Mesenchymal stem cell (in vitro differentiated cells and primary cell): ENCODE results near the gene SMIM45.

Experiments used
- DNase-seq: peaks from one replicate; pipeline ENCODE4 v3.0.0-alpha.2; 2013
- H2AFZ ChIP-seq: one replicate; pipeline ENCODE4 v1.6.1; 2013; ENCODE audit warnings: low read depth, mild to moderate bottlenecking, control low read depth, inconsistent platforms, low read length, moderate library complexity
- H2AK5ac ChIP-seq: 2 replicates; pipeline ENCODE4 v1.6.1; 2013; ENCODE audit warnings: low read length, moderate library complexity, mild to moderate bottlenecking, inconsistent platforms; ENCODE audit not compliant: severe bottlenecking
- H2BK120ac ChIP-seq: one replicate; pipeline ENCODE4 v1.6.1; 2013; ENCODE audit warnings: low read depth, mild to moderate bottlenecking, inconsistent platforms, low read length, moderate library complexity
- H2BK12ac ChIP-seq, 2 experiments: one replicate each; pipeline ENCODE4 v1.6.1; 2013; ENCODE audit warnings: inconsistent platforms in 2 of 2, low read length in 2 of 2, mild to moderate bottlenecking in 2 of 2, moderate library complexity in 2 of 2, control low read depth in 1 of 2
- H2BK15ac ChIP-seq: one replicate; pipeline ENCODE4 v1.6.1; 2013; ENCODE audit warnings: mild to moderate bottlenecking, low read depth, inconsistent platforms; ENCODE audit not compliant: poor library complexity, severe bottlenecking
- H2BK5ac ChIP-seq: 2 replicates; pipeline ENCODE4 v1.6.1; 2013; ENCODE audit warnings: low read depth, mild to moderate bottlenecking, low read length, control low read depth, inconsistent platforms; ENCODE audit not compliant: poor library complexity, severe bottlenecking
- H3K14ac ChIP-seq, 2 experiments: one replicate each; pipeline ENCODE4 v1.6.1; 2013; ENCODE audit warnings: inconsistent platforms in 2 of 2, low read length in 2 of 2, control low read depth in 1 of 2, mild to moderate bottlenecking in 1 of 2, moderate library complexity in 1 of 2
- H3K18ac ChIP-seq, 2 experiments: one replicate each; pipeline ENCODE4 v1.6.1; 2013; ENCODE audit warnings: inconsistent platforms in 2 of 2, low read length in 2 of 2, control low read depth in 1 of 2, low read depth in 1 of 2, mild to moderate bottlenecking in 1 of 2
- H3K23ac ChIP-seq, 2 experiments: one replicate each; pipeline ENCODE4 v1.6.1; 2013; ENCODE audit warnings: inconsistent platforms in 2 of 2, low read length in 2 of 2, mild to moderate bottlenecking in 2 of 2, moderate library complexity in 2 of 2, control low read depth in 1 of 2
- H3K27ac ChIP-seq: 2 replicates; pipeline ENCODE4 v1.5.1; 2013; ENCODE audit warnings: mild to moderate bottlenecking, moderate library complexity, low read length, control low read depth, inconsistent platforms; ENCODE audit not compliant: poor library complexity, severe bottlenecking
- H3K27me3 ChIP-seq, 2 experiments: 2 replicates each; pipeline versions ENCODE4 v1.6.1 to v1.7.0; 2013; ENCODE audit warnings: low read length in 2 of 2, mild to moderate bottlenecking in 2 of 2, moderate library complexity in 2 of 2, control low read depth in 1 of 2, inconsistent platforms in 1 of 2; ENCODE audit not compliant: control insufficient read depth in 1 of 2, insufficient read depth in 1 of 2
- H3K36me3 ChIP-seq, 2 experiments: 2 replicates each; pipeline versions ENCODE4 v1.6.1 to v1.7.0; 2013; ENCODE audit warnings: low read length in 2 of 2, control low read depth in 1 of 2, inconsistent platforms in 1 of 2, low read depth in 1 of 2, mild to moderate bottlenecking in 1 of 2; ENCODE audit not compliant: insufficient read depth in 2 of 2, control insufficient read depth in 1 of 2
- H3K4ac ChIP-seq, 2 experiments: one replicate each; pipeline ENCODE4 v1.6.1; 2013; ENCODE audit warnings: inconsistent platforms in 2 of 2, low read length in 2 of 2, mild to moderate bottlenecking in 2 of 2, moderate library complexity in 2 of 2, control low read depth in 1 of 2, low read depth in 1 of 2
- H3K4me1 ChIP-seq: 2 replicates; pipeline ENCODE4 v1.6.1; 2013; ENCODE audit warnings: low read depth, low read length, control low read depth; ENCODE audit not compliant: control insufficient read depth, insufficient read depth
- H3K4me2 ChIP-seq: 2 replicates; pipeline ENCODE4 v1.6.1; 2013; ENCODE audit warnings: low read length, mild to moderate bottlenecking, inconsistent platforms; ENCODE audit not compliant: poor library complexity, severe bottlenecking
- H3K4me3 ChIP-seq, 2 experiments: 2 replicates each; pipeline versions ENCODE4 v1.5.1 to v1.7.0; 2013; ENCODE audit warnings: low read length in 2 of 2, mild to moderate bottlenecking in 2 of 2, control low read depth in 1 of 2, low read depth in 1 of 2; ENCODE audit not compliant: insufficient read depth in 1 of 2
- H3K79me1 ChIP-seq: replicated peaks from 2 replicates; pipeline ENCODE4 v1.6.1; 2013; ENCODE audit warnings: mild to moderate bottlenecking, control low read depth, low read length, inconsistent platforms; ENCODE audit not compliant: poor library complexity, severe bottlenecking
- H3K9ac ChIP-seq: 2 replicates; pipeline ENCODE4 v1.7.0; 2013; ENCODE audit warnings: mild to moderate bottlenecking, low read length, moderate library complexity
- H3K9me3 ChIP-seq: 2 replicates; pipeline ENCODE4 v1.7.0; 2013; ENCODE audit warnings: mild to moderate bottlenecking, low read length; ENCODE audit not compliant: control insufficient read depth
- H4K8ac ChIP-seq: one replicate; pipeline ENCODE4 v1.6.1; 2013; ENCODE audit warnings: inconsistent platforms, mild to moderate bottlenecking, low read length, moderate library complexity
- H4K91ac ChIP-seq: one replicate; pipeline ENCODE4 v1.6.1; 2013; ENCODE audit warnings: mild to moderate bottlenecking, low read length, inconsistent platforms
- WGBS: methylation state at CpG from one replicate; pipeline ENCODE4 v1.1.7; 2013; ENCODE audit warnings: mixed read lengths; 5-methylcytosine and 5-hydroxymethylcytosine counted together

SMIM45 gene

GRCh38 chr22:42001706-42002105 lies 49.8 kb downstream of the SMIM45 start:
- no peak overlapping the region for H3K14ac ChIP-seq
- H3K4me1 ChIP-seq = no peaks in the 10 kb centered on the region
- DNase-seq = no peak
- no peaks in the 10 kb centered on the region for H3K36me3 ChIP-seq
- H2BK120ac ChIP-seq = no peak overlapping the region
- no peak overlapping the region for H3K4me3 ChIP-seq
- H3K23ac ChIP-seq = no peak overlapping the region
- H3K9me3 ChIP-seq = peaks cover 9% of the 10 kb centered on the region
- 97% methylated on average over 12 of the region's 12 CpGs for WGBS
- no peak overlapping the region for H2BK15ac ChIP-seq
- no peak overlapping the region for H2BK12ac ChIP-seq
- no peak overlapping the region for H3K18ac ChIP-seq
- no peak overlapping the region for H3K4me2 ChIP-seq
- H2AFZ ChIP-seq = no peak overlapping the region
- no peak overlapping the region for H2BK5ac ChIP-seq
- H4K91ac ChIP-seq = no peak overlapping the region
- no peak overlapping the region for H4K8ac ChIP-seq
- H3K9ac ChIP-seq = no peak overlapping the region
- no peak overlapping the region for H3K27ac ChIP-seq
- H3K4ac ChIP-seq = no peak overlapping the region
- no peak overlapping the region for H2AK5ac ChIP-seq
- no peaks in the 10 kb centered on the region for H3K79me1 ChIP-seq
- peaks cover 14 to 20% of the 10 kb centered on the region in 2 experiments for H3K27me3 ChIP-seq

- Histone ChIP-seq H3K9me3 (peaks cover 26% of the 10 kb centered on the region), H3K4me2 (no peak overlapping the region), H3K9ac (no peak overlapping the region), H3K27ac (no peak overlapping the region), H2AFZ (no peak overlapping the region), H4K91ac (no peak overlapping the region), H2BK120ac (no peak overlapping the region), H3K4me3 (no peak overlapping the region), H2BK12ac (no peak overlapping the region), H3K4ac (no peak overlapping the region), H3K18ac (no peak overlapping the region), H4K8ac (no peak overlapping the region), H2BK15ac (no peak overlapping the region), H3K14ac (no peak overlapping the region), H2BK5ac (no peak overlapping the region), H2AK5ac (no peak overlapping the region), H3K79me1 (no peaks in the 10 kb centered on the region), H3K23ac (no peak overlapping the region), H3K36me3 (no peaks in the 10 kb centered on the region), H3K27me3 (no peaks in the 10 kb centered on the region), H3K4me1 (no peaks in the 10 kb centered on the region)
- DNase-seq = no peak
- 69% methylated on average over 4 of the region's 4 CpGs for WGBS
Observed at GRCh38 chr22:42007922-42008321, 56.0 kb downstream of the SMIM45 start.
